ENCODE results near the gene MSL1. TPM values are rescaled to one million over a fixed set of nuclear protein-coding genes. Genes with fewer than 3 reads are reported as not detected.

Gene MSL1
- total RNA-seq, 4 donors from 2014 or later = 86.3 to 207 (median 117) TPM

- Histone ChIP-seq H3K4me3 (no peak overlapping the region), H3K36me3 (peaks cover 4 to 44% (median 5%) of the 10 kb centered on the region in 3 donors), H3K27ac (no peak overlapping the region), H3K27me3 (no peaks in the 10 kb centered on the region), H3K4me1 (peaks cover 0 to 22% (median 14%) of the 10 kb centered on the region in 4 donors), H3K9me3 (no peaks in the 10 kb centered on the region)
- DNase-seq = no peak
- no peak for TF ChIP-seq CTCF (IDR thresholded peaks at IDR 0.05)
- no peak for TF ChIP-seq POLR2A (IDR thresholded peaks at IDR 0.05)
Measured at GRCh38 chr17:40173778-40174135, 52.0 kb downstream of the MSL1 start.

GRCh38 chr17:40174514-40174913 is 52.7 kb downstream of the MSL1 start:
- no peaks in the 10 kb centered on the region for H3K27me3 ChIP-seq
- TF ChIP-seq POLR2A (IDR thresholded peaks at IDR 0.05) = no peak
- TF ChIP-seq CTCF (IDR thresholded peaks at IDR 0.05) = no peak
- no peaks in the 10 kb centered on the region for H3K9me3 ChIP-seq
- peaks cover 0 to 22% (median 14%) of the 10 kb centered on the region in 4 donors for H3K4me1 ChIP-seq
- no peak overlapping the region for H3K27ac ChIP-seq
- no peak for DNase-seq
- H3K36me3 ChIP-seq = peaks cover 0 to 36% (median 5%) of the 10 kb centered on the region in 3 donors
- H3K4me3 ChIP-seq = no peak overlapping the region

- TF ChIP-seq CTCF (IDR thresholded peaks at IDR 0.05) (peak in 1 of 6 experiments; percentile 4), POLR2A (IDR thresholded peaks at IDR 0.05) (peak; percentile 57 to 89)
- peak overlapping the region in 3 of 4 donors; percentile 89 to 96 (median 91) for H3K27ac ChIP-seq
- no peaks in the 10 kb centered on the region for H3K9me3 ChIP-seq
- H3K36me3 ChIP-seq = peaks cover 0 to 20% (median under 1%) of the 10 kb centered on the region in 3 donors
- H3K27me3 ChIP-seq = no peaks in the 10 kb centered on the region
- DNase-seq = peak in 2 of 3 donors; percentile 83 to 88
- H3K4me1 ChIP-seq = peaks cover 0 to 24% (median 14%) of the 10 kb centered on the region in 4 donors
- H3K4me3 ChIP-seq = no peak overlapping the region
Measured at GRCh38 chr17:40175928-40176753, 54.4 kb downstream of the MSL1 start.

- H3K4me1 ChIP-seq = peaks cover 0 to 29% (median 14%) of the 10 kb centered on the region in 4 donors
Measured at GRCh38 chr17:40176754-40177110, 55.0 kb downstream of the MSL1 start.

GRCh38 chr17:40177275-40177874 is 55.6 kb downstream of the MSL1 start, which contains the start of gene RAPGEFL1:
Gene RAPGEFL1 (plus strand): TSS chr17:40177470. CDS start chr17:40177862, 392 bp downstream.
- TF ChIP-seq POLR2A (IDR thresholded peaks at IDR 0.05) (peak; percentile 78 to 95), CTCF (IDR thresholded peaks at IDR 0.05) (no peak)
- Histone ChIP-seq H3K4me1 (peaks cover 0 to 34% (median 14%) of the 10 kb centered on the region in 4 donors), H3K4me3 (peak within 1 kb of the TSS; percentile 51 to 74 (median 62)), H3K27ac (peak within 1 kb of the TSS in 3 of 4 donors; percentile 89 to 96 (median 91)), H3K9me3 (no peaks in the 10 kb centered on the region), H3K27me3 (no peaks in the 10 kb centered on the region), H3K36me3 (peaks cover 0 to 8% (median 0%) of the 10 kb centered on the region in 3 donors)
- peak; percentile 80 to 95 (median 93) for DNase-seq

More at GRCh38 chr17:40176754-40177110, 55.0 kb downstream of the MSL1 start:
- H3K27me3 ChIP-seq = no peaks in the 10 kb centered on the region
- H3K4me3 ChIP-seq = peak overlapping the region in 1 of 4 donors; percentile 66
- H3K9me3 ChIP-seq = no peaks in the 10 kb centered on the region
- peak in 2 of 3 donors; percentile 57 to 70 for DNase-seq
- peak overlapping the region in 3 of 4 donors; percentile 89 to 96 (median 91) for H3K27ac ChIP-seq
- TF ChIP-seq POLR2A (IDR thresholded peaks at IDR 0.05) (peak in 1 of 2 donors; percentile 1), CTCF (IDR thresholded peaks at IDR 0.05) (no peak)
- H3K36me3 ChIP-seq = peaks cover 0 to 14% (median 0%) of the 10 kb centered on the region in 3 donors

All from Peyer's patch (tissue), 4 donors.